ENCODE data around the gene LHFPL2. TPM values are rescaled to one million over a fixed set of nuclear protein-coding genes. Genes with fewer than 3 reads are reported as not detected.
A peak's percentile ranks its signal among the peaks of the same experiment; 100 is the strongest.

LHFPL2 gene
- total RNA-seq, 4 donors from 2014 or later: 10.3 to 11.6 (median 10.8) TPM

DNA sequence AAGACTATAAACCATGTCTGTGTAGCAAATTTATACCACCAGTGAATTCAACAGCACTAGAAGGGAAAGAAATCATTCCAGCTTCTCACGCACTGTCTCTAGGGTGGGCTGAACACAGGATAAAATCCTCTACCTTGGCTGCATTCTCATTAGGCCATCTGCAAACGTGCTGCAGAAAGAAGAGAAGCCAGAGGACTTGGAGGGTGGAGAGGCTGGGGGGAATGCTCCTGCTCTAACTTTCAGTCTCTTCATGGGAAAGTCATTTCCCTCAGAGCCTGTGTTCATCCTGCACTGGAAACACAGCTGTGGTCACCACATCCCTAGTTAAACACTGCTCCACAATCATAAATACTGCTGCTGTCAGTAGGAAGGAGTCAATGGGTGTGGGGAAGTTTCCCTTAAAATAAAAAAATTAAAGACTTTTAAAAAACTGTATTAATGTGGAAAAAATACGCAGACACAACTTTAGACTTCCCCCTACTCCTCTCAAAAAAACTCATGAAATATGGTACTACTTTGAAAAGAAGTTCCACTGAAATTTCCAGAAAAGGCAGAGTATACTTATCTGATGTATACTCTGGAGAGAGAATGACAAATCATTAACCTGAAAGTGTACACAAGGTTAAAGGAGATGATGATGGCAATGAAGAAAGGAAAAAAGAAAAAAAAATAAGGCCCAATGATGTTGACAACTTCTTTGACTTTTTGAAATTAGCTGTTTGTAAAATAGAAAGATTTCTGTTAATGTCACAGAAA, 46.8 kb downstream of the LHFPL2 start:
- Histone ChIP-seq H3K4me3 (no peak overlapping the region), H3K9me3 (no peaks in the 10 kb centered on the region), H3K27ac (no peak overlapping the region), H3K36me3 (no peaks in the 10 kb centered on the region), H3K4me1 (peaks cover 14% of the 10 kb centered on the region), H3K27me3 (no peaks in the 10 kb centered on the region)
- DNase-seq (ENCODE audit: low spot score in 2 of 2): no peak
- TF ChIP-seq, protein P1, sequence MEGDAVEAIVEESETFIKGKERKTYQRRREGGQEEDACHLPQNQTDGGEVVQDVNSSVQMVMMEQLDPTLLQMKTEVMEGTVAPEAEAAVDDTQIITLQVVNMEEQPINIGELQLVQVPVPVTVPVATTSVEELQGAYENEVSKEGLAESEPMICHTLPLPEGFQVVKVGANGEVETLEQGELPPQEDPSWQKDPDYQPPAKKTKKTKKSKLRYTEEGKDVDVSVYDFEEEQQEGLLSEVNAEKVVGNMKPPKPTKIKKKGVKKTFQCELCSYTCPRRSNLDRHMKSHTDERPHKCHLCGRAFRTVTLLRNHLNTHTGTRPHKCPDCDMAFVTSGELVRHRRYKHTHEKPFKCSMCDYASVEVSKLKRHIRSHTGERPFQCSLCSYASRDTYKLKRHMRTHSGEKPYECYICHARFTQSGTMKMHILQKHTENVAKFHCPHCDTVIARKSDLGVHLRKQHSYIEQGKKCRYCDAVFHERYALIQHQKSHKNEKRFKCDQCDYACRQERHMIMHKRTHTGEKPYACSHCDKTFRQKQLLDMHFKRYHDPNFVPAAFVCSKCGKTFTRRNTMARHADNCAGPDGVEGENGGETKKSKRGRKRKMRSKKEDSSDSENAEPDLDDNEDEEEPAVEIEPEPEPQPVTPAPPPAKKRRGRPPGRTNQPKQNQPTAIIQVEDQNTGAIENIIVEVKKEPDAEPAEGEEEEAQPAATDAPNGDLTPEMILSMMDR (IDR thresholded peaks at IDR 0.05): no peak
- TF ChIP-seq POLR2AphosphoS5 (IDR thresholded peaks at IDR 0.05) (no peak), EP300 (IDR thresholded peaks at IDR 0.05) (no peak), POLR2A (IDR thresholded peaks at IDR 0.05) (no peak)
- 70% methylated on average over 3 of the region's 3 CpGs for WGBS

DNA sequence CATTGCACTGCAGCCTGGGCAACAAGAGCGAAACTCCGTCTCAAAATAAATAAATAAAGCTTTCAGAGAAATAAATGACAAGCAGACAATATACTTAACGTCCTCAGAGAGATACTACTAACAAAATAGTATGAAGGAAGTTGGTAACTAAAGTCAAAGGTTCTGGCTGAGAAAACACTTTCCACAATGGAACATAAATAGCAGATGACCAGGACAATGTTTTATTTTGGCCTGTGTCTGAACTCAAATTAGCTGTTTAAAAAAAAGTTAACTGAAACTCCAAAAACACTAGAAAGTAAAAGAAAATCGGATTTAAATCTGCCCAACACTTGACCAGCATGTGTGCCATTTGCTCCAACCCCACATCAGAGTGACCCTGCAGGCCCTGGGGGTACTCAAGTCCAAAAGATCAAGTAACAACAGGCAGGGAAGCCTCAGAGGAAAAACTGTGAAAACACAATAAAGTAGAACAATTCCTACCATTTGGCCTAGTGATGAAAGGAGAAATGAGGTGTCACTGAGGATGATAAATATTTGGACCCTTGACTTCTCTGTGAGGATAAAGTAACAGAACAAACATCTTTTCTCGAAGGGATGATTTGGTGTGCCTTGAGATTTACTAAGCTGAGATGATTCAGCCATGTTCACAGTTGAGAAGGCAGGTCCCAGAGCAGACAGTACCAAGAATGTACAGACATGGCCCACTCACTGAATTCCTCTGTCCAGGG, 47.7 kb downstream of the LHFPL2 start:
- no peak for DNase-seq (ENCODE audit: low spot score in 2 of 2)
- 70% methylated on average over 5 of the region's 5 CpGs for WGBS
- Histone ChIP-seq H3K4me1 (peaks cover 9% of the 10 kb centered on the region), H3K4me3 (no peak overlapping the region), H3K27me3 (no peaks in the 10 kb centered on the region), H3K9me3 (no peaks in the 10 kb centered on the region), H3K36me3 (no peaks in the 10 kb centered on the region), H3K27ac (peak overlapping the region; percentile 41)
- TF ChIP-seq, protein P1 (IDR thresholded peaks at IDR 0.05): no peak
- TF ChIP-seq POLR2A (IDR thresholded peaks at IDR 0.05) (no peak), POLR2AphosphoS5 (IDR thresholded peaks at IDR 0.05) (no peak), EP300 (IDR thresholded peaks at IDR 0.05) (no peak)

- TF ChIP-seq POLR2AphosphoS5 (IDR thresholded peaks at IDR 0.05) (no peak), POLR2A (IDR thresholded peaks at IDR 0.05) (no peak), EP300 (IDR thresholded peaks at IDR 0.05) (no peak)
- TF ChIP-seq, protein P1 (IDR thresholded peaks at IDR 0.05): no peak
- Histone ChIP-seq H3K27ac (no peak overlapping the region), H3K9me3 (no peaks in the 10 kb centered on the region), H3K36me3 (no peaks in the 10 kb centered on the region), H3K27me3 (no peaks in the 10 kb centered on the region), H3K4me3 (no peak overlapping the region), H3K4me1 (peaks cover 26% of the 10 kb centered on the region)
- WGBS: 94% methylated on average over 9 of the region's 9 CpGs
- no peak for DNase-seq (ENCODE audit: low spot score in 2 of 2)
Measured at GRCh38 chr5:78598973-78599372, 49.6 kb downstream of the LHFPL2 start.

GRCh38 chr5:78597974-78598371, 50.6 kb downstream of the LHFPL2 start:
- TF ChIP-seq POLR2AphosphoS5 (IDR thresholded peaks at IDR 0.05): no peak
- TF ChIP-seq, protein P1 (IDR thresholded peaks at IDR 0.05): no peak
- no peak for TF ChIP-seq POLR2A (IDR thresholded peaks at IDR 0.05)
- TF ChIP-seq EP300 (IDR thresholded peaks at IDR 0.05): no peak
- H3K4me1 ChIP-seq: peaks cover 30% of the 10 kb centered on the region
- no peak for DNase-seq (ENCODE audit: low spot score in 2 of 2)
- H3K9me3 ChIP-seq: no peaks in the 10 kb centered on the region
- H3K27me3 ChIP-seq: no peaks in the 10 kb centered on the region
- no peak overlapping the region for H3K27ac ChIP-seq
- no peak overlapping the region for H3K4me3 ChIP-seq
- H3K36me3 ChIP-seq: no peaks in the 10 kb centered on the region

Measured in suprapubic skin (tissue), 4 donors.